GM06990 (cell line): ENCODE results near the gene WNT9B.

Source experiments
- DNase-seq: peaks from one replicate; pipeline ENCODE4 v3.0.0-alpha.2; 2011; ENCODE audit not compliant: insufficient read length; ENCODE audit errors: extremely low read depth
- H3K27me3 ChIP-seq: replicated peaks from 2 replicates; pipeline ENCODE4 v1.6.0; 2011; ENCODE audit warnings: low read length; ENCODE audit not compliant: control insufficient read depth, insufficient read depth
- H3K36me3 ChIP-seq: 2 replicates; pipeline ENCODE4 v1.5.1; 2011; ENCODE audit warnings: low read length; ENCODE audit not compliant: control insufficient read depth, insufficient read depth
- H3K4me3 ChIP-seq: replicated peaks from 2 replicates; pipeline ENCODE4 v1.5.1; 2011; ENCODE audit warnings: low read depth, mild to moderate bottlenecking, control low read depth, low read length
- TF ChIP-seq, protein P1 (sequence below): IDR thresholded peaks from 2 replicates; pipeline ENCODE4 v1.5.1; 2011; ENCODE audit warnings: low read length, control low read depth, mild to moderate bottlenecking, inconsistent platforms; ENCODE audit not compliant: insufficient read depth, poor library complexity, severe bottlenecking

Gene WNT9B

DNA sequence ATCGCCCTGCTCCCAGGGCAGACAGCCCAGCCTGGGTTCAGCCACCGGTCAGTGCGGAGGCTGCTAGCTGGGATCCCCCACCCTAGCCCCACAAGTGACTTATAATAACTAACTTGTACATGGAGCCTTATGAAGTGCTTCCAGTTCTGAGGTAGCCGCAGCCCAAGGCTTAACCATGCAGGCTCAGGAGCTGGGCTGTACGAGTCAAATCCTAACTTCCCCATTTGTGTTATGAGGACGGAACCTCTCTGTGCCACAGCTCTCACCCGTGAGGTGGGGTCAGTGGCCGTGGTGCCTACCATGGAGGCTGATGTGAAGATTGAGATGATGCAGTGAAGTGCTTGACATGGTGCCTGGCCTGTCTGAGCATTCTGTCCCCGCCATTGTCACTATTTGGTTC, 43.8 kb downstream of the WNT9B start:
- Histone ChIP-seq H3K4me3 (no peak overlapping the region), H3K27me3 (peaks cover 3% of the 10 kb centered on the region), H3K36me3 (no peaks in the 10 kb centered on the region)
- TF ChIP-seq, protein P1, sequence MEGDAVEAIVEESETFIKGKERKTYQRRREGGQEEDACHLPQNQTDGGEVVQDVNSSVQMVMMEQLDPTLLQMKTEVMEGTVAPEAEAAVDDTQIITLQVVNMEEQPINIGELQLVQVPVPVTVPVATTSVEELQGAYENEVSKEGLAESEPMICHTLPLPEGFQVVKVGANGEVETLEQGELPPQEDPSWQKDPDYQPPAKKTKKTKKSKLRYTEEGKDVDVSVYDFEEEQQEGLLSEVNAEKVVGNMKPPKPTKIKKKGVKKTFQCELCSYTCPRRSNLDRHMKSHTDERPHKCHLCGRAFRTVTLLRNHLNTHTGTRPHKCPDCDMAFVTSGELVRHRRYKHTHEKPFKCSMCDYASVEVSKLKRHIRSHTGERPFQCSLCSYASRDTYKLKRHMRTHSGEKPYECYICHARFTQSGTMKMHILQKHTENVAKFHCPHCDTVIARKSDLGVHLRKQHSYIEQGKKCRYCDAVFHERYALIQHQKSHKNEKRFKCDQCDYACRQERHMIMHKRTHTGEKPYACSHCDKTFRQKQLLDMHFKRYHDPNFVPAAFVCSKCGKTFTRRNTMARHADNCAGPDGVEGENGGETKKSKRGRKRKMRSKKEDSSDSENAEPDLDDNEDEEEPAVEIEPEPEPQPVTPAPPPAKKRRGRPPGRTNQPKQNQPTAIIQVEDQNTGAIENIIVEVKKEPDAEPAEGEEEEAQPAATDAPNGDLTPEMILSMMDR: no peak
- DNase-seq: no peak

DNA sequence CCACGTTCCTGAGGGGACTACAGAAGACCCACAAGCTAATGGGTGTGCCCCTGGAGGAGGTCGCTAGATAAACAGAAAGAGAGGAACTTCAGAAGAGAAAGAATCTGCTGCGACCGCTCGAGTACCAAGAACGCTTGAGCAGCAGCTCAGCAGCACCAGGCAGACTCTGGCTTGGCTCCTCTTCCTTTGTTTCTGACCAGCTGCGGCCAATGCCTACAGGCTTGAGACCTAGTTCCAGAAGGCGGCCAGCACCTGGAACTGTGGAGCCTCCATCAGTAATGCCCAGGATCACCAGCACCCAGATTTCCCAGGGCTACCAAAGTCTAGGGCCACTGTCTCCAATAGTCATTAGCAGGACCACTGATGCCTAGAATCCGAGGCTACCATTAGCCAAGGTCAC, 45.6 kb downstream of the WNT9B start:
- Histone ChIP-seq H3K4me3 (no peak overlapping the region), H3K27me3 (no peaks in the 10 kb centered on the region; the same call in 1 of the 2 replicates), H3K36me3 (no peaks in the 10 kb centered on the region)
- TF ChIP-seq, protein P1: no peak
- no peak for DNase-seq

DNA sequence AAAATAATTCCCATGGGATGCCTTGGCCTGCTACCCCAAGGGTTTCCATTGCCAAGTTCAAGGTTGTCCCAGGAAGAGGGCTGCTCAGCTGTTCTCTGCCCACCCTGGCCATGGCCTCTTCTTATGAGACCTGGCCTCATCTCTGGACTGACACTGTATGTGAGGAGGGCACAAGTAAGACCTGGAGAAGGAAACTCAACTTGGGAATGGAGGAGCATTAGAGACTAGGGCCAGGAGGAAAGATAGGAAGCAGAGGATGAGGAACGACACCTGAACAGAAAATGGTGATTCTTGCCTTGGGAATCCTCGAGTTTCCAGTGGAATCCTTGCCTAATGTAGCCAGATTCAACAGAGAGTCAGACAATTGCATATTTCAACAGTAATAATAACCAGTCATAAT, 47.0 kb downstream of the WNT9B start:
- Histone ChIP-seq H3K4me3 (no peak overlapping the region), H3K27me3 (no peaks in the 10 kb centered on the region; the same call in 1 of the 2 replicates), H3K36me3 (no peaks in the 10 kb centered on the region)
- DNase-seq: no peak
- TF ChIP-seq, protein P1: no peak

DNA sequence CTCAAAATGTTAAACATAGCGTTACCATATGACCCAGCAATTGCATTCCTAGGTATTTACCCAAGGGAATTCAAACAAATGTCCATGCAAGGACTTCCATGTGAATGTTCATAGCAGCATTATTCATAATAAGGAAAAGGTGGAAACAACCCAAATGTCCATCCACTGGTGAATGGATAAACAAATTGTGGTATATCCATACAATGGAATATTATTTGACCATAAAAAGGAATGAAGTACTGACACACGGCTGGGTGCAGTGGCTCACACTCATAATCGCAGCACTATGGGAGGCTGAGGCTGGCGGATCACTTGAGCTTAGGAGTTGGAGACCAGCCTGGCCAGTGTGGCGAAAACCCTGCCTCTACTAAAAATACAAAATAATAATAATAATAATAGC, 47.5 kb downstream of the WNT9B start:
- Histone ChIP-seq H3K4me3 (no peak overlapping the region), H3K27me3 (no peaks in the 10 kb centered on the region; the same call in 1 of the 2 replicates), H3K36me3 (no peaks in the 10 kb centered on the region)
- TF ChIP-seq, protein P1: no peak
- no peak for DNase-seq

DNA sequence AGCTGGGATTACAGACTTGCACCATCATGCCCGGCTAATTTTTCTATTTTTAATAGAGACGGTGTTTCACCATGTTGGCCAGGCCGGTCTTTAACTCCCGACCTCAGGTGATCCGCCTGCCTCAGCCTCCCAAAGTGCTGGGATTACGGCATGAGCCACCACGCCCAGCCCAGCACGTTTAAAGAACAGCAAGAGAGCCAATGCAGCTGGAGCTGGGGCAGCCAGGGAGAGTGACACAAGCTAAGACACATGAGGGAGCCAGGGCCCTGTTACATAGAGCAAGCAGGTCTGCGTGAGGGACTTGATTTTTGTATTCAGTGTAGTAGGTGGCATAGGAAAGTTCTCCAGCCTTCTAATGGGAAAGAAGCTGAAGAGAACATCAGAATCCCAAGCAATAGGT, 49.9 kb downstream of the WNT9B start:
- no peak for DNase-seq
- H3K27me3 ChIP-seq: no peaks in the 10 kb centered on the region; the same call in 1 of the 2 replicates
- H3K36me3 ChIP-seq: no peaks in the 10 kb centered on the region
- no peak overlapping the region for H3K4me3 ChIP-seq
- TF ChIP-seq, protein P1: no peak
